Measurements from ENCODE around the gene ARHGAP15. TPM values are rescaled to one million over a fixed set of nuclear protein-coding genes. Genes with fewer than 3 reads are reported as not detected.

ARHGAP15 gene
- total and polyA plus RNA-seq, 2 experiments from 2014 or later: 0.26 TPM; not detected in 1

DNA sequence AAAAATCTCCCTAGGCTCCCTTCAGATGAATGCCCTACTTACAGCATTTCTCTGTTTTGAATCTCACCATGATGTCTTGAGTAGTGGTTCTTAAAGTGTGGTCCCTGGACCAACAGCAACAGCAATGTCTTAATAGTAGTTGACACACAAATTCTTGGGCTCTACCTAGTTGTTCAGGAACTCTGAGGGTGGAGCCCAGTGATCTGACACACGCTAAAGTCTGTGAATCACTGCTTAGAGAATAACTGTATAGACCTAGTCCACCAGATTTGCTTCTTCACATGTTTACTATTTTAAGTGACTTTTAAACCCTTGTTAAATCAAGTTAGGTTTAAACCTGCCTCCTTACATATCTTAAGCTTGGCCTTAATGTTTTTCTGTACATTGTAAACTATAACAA lies 47.6 kb upstream of the ARHGAP15 start:
- Histone ChIP-seq H3K9me2 (ENCODE audit: insufficient read depth) (0 out of 2 replicates have a peak, but pooled peaks cover 3% of the 10 kb centered on the region), H3K27me3 (ENCODE audit: insufficient read depth) (no peaks in the 10 kb centered on the region), H3K79me2 (replicated peaks; ENCODE audit: insufficient read depth) (no peaks in the 10 kb centered on the region), H4K20me1 (replicated peaks; ENCODE audit: insufficient read depth) (no peaks in the 10 kb centered on the region), H3K4me3 (no peak overlapping the region), H3K27ac (ENCODE audit: low read depth) (no peak overlapping the region), H3K4me2 (no peak overlapping the region), H3F3A (replicated peaks; ENCODE audit: low read depth) (no peaks in the 10 kb centered on the region), H3K4me1 (ENCODE audit: insufficient read depth) (no peaks in the 10 kb centered on the region), H2AFZ (no peak overlapping the region), H3K36me3 (ENCODE audit: insufficient read depth) (no peaks in the 10 kb centered on the region)
- Mint-ChIP-seq H3K27ac (no peak overlapping the region), H3K9me3 (peaks cover 2% of the 10 kb centered on the region), H3K4me3 (no peak overlapping the region), H3K27me3 (ENCODE audit: insufficient read depth, low read depth, poor library complexity) (no peaks in the 10 kb centered on the region), H3K36me3 (ENCODE audit: low read depth) (peaks cover 2% of the 10 kb centered on the region; the same call in 2 of the 3 replicates), H3K4me1 (no peaks in the 10 kb centered on the region)
- no peak for TF ChIP-seq POLR2AphosphoS5 (IDR thresholded peaks at IDR 0.05; ENCODE audit: low read depth)
- TF ChIP-seq, protein P1, sequence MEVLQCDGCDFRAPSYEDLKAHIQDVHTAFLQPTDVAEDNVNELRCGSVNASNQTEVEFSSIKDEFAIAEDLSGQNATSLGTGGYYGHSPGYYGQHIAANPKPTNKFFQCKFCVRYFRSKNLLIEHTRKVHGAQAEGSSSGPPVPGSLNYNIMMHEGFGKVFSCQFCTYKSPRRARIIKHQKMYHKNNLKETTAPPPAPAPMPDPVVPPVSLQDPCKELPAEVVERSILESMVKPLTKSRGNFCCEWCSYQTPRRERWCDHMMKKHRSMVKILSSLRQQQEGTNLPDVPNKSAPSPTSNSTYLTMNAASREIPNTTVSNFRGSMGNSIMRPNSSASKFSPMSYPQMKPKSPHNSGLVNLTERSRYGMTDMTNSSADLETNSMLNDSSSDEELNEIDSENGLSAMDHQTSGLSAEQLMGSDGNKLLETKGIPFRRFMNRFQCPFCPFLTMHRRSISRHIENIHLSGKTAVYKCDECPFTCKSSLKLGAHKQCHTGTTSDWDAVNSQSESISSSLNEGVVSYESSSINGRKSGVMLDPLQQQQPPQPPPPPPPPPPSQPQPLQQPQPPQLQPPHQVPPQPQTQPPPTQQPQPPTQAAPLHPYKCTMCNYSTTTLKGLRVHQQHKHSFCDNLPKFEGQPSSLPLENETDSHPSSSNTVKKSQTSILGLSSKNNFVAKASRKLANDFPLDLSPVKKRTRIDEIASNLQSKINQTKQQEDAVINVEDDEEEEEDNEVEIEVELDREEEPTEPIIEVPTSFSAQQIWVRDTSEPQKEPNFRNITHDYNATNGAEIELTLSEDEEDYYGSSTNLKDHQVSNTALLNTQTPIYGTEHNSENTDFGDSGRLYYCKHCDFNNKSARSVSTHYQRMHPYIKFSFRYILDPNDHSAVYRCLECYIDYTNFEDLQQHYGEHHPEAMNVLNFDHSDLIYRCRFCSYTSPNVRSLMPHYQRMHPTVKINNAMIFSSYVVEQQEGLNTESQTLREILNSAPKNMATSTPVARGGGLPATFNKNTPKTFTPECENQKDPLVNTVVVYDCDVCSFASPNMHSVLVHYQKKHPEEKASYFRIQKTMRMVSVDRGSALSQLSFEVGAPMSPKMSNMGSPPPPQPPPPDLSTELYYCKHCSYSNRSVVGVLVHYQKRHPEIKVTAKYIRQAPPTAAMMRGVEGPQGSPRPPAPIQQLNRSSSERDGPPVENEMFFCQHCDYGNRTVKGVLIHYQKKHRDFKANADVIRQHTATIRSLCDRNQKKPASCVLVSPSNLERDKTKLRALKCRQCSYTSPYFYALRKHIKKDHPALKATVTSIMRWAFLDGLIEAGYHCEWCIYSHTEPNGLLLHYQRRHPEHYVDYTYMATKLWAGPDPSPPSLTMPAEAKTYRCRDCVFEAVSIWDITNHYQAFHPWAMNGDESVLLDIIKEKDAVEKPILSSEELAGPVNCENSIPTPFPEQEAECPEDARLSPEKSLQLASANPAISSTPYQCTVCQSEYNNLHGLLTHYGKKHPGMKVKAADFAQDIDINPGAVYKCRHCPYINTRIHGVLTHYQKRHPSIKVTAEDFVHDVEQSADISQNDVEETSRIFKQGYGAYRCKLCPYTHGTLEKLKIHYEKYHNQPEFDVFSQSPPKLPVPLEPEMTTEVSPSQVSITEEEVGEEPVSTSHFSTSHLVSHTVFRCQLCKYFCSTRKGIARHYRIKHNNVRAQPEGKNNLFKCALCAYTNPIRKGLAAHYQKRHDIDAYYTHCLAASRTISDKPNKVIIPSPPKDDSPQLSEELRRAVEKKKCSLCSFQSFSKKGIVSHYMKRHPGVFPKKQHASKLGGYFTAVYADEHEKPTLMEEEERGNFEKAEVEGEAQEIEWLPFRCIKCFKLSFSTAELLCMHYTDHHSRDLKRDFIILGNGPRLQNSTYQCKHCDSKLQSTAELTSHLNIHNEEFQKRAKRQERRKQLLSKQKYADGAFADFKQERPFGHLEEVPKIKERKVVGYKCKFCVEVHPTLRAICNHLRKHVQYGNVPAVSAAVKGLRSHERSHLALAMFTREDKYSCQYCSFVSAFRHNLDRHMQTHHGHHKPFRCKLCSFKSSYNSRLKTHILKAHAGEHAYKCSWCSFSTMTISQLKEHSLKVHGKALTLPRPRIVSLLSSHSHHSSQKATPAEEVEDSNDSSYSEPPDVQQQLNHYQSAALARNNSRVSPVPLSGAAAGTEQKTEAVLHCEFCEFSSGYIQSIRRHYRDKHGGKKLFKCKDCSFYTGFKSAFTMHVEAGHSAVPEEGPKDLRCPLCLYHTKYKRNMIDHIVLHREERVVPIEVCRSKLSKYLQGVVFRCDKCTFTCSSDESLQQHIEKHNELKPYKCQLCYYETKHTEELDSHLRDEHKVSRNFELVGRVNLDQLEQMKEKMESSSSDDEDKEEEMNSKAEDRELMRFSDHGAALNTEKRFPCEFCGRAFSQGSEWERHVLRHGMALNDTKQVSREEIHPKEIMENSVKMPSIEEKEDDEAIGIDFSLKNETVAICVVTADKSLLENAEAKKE (CRISPR knock-in tag; IDR thresholded peaks at IDR 0.05): no peak
- no peak for TF ChIP-seq CREB1 (CRISPR knock-in tag; IDR thresholded peaks at IDR 0.05; ENCODE audit: low read depth)
- TF ChIP-seq EZH2phosphoT487 (IDR thresholded peaks at IDR 0.05; ENCODE audit: unreplicated experiment): no peak
- TF ChIP-seq, protein P2, sequence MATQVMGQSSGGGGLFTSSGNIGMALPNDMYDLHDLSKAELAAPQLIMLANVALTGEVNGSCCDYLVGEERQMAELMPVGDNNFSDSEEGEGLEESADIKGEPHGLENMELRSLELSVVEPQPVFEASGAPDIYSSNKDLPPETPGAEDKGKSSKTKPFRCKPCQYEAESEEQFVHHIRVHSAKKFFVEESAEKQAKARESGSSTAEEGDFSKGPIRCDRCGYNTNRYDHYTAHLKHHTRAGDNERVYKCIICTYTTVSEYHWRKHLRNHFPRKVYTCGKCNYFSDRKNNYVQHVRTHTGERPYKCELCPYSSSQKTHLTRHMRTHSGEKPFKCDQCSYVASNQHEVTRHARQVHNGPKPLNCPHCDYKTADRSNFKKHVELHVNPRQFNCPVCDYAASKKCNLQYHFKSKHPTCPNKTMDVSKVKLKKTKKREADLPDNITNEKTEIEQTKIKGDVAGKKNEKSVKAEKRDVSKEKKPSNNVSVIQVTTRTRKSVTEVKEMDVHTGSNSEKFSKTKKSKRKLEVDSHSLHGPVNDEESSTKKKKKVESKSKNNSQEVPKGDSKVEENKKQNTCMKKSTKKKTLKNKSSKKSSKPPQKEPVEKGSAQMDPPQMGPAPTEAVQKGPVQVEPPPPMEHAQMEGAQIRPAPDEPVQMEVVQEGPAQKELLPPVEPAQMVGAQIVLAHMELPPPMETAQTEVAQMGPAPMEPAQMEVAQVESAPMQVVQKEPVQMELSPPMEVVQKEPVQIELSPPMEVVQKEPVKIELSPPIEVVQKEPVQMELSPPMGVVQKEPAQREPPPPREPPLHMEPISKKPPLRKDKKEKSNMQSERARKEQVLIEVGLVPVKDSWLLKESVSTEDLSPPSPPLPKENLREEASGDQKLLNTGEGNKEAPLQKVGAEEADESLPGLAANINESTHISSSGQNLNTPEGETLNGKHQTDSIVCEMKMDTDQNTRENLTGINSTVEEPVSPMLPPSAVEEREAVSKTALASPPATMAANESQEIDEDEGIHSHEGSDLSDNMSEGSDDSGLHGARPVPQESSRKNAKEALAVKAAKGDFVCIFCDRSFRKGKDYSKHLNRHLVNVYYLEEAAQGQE (IDR thresholded peaks at IDR 0.05; ENCODE audit: unreplicated experiment): no peak
- TF ChIP-seq JUNB (IDR thresholded peaks at IDR 0.05; ENCODE audit: unreplicated experiment): no peak
- no peak for TF ChIP-seq ZNF331 (CRISPR knock-in tag; IDR thresholded peaks at IDR 0.05; ENCODE audit: low read depth)
- TF ChIP-seq STAT1 (IDR thresholded peaks at IDR 0.05; ENCODE audit: unreplicated experiment): no peak
- DNase-seq (ENCODE audit: low spot score) (no peak), ATAC-seq (no peak)

Measured in GM23338 (cell line).